CD4-positive, alpha-beta T cell treated with Interleukin-17A for 1 hour (primary cell): ENCODE measurements around the gene TEAD4.
A peak's percentile ranks its signal among the peaks of the same experiment; 100 is the strongest.

Source experiments
- DNase-seq: peaks from one replicate; pipeline ENCODE4 v3.0.0-alpha.2; 2020

The TEAD4 gene

GRCh38 chr12:3034067-3034750 lies 75.0 kb downstream of the TEAD4 start:
- DNase-seq: peak; percentile 4

- DNase-seq: no peak
These were observed 76.0 kb downstream of the TEAD4 start for GRCh38 chr12:3035171-3035570.

GRCh38 chr12:3035815-3036702 lies 76.9 kb downstream of the TEAD4 start:
- no peak for DNase-seq

- DNase-seq: no peak
These were observed 77.9 kb downstream of the TEAD4 start for GRCh38 chr12:3036901-3037600.

- DNase-seq: no peak
These were observed 79.0 kb downstream of the TEAD4 start for GRCh38 chr12:3038166-3038565.

GRCh38 chr12:3038926-3039510 lies 79.8 kb downstream of the TEAD4 start:
- DNase-seq: no peak

GRCh38 chr12:3040026-3040656 lies 80.9 kb downstream of the TEAD4 start:
- no peak for DNase-seq

GRCh38 chr12:3040663-3041544 lies 81.7 kb downstream of the TEAD4 start:
- no peak for DNase-seq

GRCh38 chr12:3041558-3042164 lies 82.5 kb downstream of the TEAD4 start:
- peak; percentile 53 for DNase-seq

- no peak for DNase-seq
These were observed 83.2 kb downstream of the TEAD4 start for GRCh38 chr12:3042394-3042793.

- DNase-seq: no peak
These were observed 83.6 kb downstream of the TEAD4 start for GRCh38 chr12:3042826-3043225.

- no peak for DNase-seq
These were observed 84.2 kb downstream of the TEAD4 start for GRCh38 chr12:3043406-3043805.

GRCh38 chr12:3044141-3044630 lies 85.0 kb downstream of the TEAD4 start:
- no peak for DNase-seq

GRCh38 chr12:3045494-3045893 lies 86.3 kb downstream of the TEAD4 start:
- DNase-seq: no peak

GRCh38 chr12:3045989-3046388 lies 86.8 kb downstream of the TEAD4 start:
- DNase-seq: no peak

GRCh38 chr12:3046441-3047200 lies 87.4 kb downstream of the TEAD4 start:
- no peak for DNase-seq

- DNase-seq: no peak
These were observed 88.8 kb downstream of the TEAD4 start for GRCh38 chr12:3047961-3048360.

- no peak for DNase-seq
These were observed 89.3 kb downstream of the TEAD4 start for GRCh38 chr12:3048540-3048939.

- DNase-seq: no peak
These were observed 90.0 kb downstream of the TEAD4 start for GRCh38 chr12:3049176-3049575.

- DNase-seq: no peak
These were observed 90.5 kb downstream of the TEAD4 start for GRCh38 chr12:3049611-3050249.
